ENCODE results near the gene LDLR.

LDLR gene

DNA sequence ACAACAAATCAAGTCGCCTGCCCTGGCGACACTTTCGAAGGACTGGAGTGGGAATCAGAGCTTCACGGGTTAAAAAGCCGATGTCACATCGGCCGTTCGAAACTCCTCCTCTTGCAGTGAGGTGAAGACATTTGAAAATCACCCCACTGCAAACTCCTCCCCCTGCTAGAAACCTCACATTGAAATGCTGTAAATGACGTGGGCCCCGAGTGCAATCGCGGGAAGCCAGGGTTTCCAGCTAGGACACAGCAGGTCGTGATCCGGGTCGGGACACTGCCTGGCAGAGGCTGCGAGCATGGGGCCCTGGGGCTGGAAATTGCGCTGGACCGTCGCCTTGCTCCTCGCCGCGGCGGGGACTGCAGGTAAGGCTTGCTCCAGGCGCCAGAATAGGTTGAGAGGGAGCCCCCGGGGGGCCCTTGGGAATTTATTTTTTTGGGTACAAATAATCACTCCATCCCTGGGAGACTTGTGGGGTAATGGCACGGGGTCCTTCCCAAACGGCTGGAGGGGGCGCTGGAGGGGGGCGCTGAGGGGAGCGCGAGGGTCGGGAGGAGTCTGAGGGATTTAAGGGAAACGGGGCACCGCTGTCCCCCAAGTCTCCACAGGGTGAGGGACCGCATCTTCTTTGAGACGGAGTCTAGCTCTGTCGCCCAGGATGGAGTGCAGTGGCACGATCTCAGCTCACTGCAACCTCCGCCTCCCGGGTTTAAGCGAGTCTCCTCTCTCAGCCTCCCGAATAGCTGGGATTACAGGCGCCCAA is at the start of gene LDLR:
TSS of gene LDLR (plus strand) at position 210 of the 760 bp plus-strand sequence. CDS start at position 296, 86 bp downstream.
- DNase-seq (ENCODE audit: low read depth in 2 of 2): peak; percentile 65 to 81

DNA sequence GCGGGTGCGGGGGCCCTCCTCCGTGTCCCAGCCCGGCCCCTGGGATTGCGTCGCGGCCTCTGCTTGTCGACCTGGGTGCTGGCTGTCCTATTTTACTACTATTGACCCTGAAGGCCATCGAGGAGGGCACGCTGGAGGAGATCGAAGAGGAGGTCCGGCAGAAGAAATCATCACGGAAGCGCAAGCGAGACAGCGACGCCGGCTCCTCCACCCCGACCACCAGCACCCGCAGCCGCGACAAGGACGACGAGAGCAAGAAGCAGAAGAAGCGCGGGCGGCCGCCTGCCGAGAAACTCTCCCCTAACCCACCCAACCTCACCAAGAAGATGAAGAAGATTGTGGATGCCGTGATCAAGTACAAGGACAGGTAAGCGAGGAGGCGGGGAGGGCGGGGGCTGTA is 48.1 kb upstream of the LDLR start:
- DNase-seq (ENCODE audit: low read depth in 2 of 2): no peak

DNA sequence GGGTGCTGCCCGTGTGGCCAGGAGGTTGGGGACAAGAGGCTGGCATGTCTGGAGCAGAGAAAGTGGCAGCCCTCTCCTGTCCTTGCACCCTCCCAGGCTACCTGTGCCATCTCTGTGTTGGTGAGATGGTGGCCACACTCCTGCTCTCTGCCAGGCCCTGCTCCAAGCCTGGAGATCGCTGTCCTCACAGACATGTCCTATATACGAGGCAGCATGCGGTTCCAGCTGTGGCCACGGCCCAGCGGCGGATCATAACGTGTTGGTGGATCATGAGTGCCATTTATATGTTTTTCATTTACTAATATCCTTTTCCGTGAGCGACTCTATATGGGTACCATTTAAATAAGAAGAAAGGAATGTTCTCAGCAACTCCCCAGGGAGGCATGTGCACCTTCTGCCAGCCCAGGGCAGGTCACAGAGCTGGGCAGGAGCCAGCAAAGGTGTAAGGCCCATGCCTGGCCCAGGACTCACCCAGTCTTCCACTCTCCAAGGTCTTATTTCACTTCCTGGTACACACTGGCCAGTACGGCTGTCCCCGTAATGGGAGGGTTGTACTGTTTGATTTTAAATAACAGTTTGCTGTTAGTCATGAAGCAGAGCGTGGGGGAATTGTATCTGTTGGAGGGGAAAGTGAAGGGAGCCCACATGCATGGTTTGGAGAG is 47.2 kb upstream of the LDLR start:
- no peak for DNase-seq (ENCODE audit: low read depth in 2 of 2)

DNA sequence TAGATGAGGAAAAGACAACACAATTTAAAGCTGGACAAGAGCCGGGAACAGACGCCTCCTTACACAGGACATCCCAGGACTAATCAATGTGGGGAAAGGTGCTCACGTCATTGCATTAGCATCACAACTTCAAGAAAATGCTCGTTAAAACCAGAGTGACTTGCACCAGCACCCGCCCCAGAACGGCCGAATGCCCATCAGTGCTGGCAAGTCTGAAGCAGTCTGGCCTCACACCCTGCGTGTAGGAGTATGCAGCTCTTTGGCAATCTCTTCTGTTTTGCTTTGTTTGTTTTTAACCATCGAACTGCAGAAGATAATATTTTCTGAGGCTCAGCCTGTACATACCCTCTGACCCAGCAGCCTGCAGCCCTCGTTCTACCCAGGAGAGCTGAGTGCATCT is 44.8 kb upstream of the LDLR start:
- no peak for DNase-seq (ENCODE audit: low read depth in 2 of 2)

DNA sequence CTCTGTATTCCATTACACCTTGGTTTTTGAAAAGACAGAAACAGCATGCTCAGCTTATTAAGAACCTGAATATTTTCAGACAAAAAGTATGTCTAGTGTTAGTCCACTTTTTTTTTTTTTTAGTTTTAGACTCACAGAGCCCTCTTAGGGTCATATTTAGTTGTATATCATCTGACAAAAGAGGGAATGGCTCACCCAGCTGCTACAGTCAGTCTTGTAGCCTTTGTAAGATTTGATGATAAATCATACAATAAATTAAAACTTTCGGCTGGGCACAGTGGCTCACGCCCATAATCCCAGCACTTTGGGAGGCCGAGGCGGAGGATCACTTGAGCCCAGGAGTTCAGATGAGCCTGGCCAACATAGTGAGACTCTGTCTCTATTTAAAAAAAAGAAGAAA is 43.7 kb upstream of the LDLR start:
- no peak for DNase-seq (ENCODE audit: low read depth in 2 of 2)

DNA sequence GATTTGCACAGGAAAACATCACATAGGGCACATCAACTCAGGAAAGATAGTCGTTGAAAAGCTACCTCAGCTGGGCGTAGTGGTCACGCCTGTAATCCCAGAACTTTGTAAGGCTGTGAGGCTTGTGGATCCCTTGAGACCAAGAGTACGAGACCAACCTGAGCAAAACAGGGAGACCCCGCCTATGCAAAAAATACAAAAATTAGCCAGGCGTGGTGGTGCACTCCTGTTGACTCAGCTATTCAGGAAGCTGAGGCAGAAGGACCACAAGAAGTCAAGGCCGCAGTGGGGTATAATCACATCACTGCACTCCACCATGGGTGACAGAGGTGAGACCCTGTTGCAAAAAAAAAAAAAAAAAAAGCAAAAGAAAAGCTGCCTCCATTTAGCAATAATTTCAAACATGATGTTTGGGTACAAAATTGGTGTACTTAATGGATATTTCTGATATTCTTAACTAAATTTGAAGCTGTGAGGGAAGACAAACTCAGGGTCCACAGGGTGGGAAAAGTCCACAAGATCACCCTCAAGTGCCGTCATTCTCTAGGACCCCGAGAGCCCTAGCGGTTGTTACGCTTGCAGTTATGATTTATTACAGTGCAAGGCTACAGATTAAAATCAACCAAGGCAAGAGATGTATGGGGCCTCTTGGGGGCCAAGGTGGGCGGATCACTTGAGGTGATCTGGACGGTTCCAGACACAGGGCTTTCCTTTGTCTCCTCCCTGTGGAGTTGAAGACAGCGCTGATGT is 42.5 kb upstream of the LDLR start:
- no peak for DNase-seq (ENCODE audit: low read depth in 2 of 2)

DNA sequence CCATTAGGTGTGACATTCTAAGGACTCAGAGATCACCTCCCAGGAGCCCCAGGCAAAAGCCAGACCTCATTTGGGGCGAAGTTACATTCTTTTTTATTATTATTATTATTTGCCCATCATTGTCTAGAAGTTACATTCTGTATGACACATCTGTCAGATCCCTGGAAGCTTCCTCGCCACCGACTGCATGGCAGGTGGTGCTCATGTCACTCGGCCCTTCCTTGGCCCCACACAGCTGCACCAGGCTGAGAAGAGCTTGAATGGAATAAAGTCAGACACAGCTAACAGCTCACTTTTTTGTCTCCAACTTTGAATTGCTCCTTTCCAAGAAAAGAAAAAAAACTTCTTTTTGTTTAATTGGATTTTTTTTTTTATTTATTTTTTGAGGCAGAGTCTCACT is 41.4 kb upstream of the LDLR start:
- no peak for DNase-seq (ENCODE audit: low read depth in 2 of 2)

DNA sequence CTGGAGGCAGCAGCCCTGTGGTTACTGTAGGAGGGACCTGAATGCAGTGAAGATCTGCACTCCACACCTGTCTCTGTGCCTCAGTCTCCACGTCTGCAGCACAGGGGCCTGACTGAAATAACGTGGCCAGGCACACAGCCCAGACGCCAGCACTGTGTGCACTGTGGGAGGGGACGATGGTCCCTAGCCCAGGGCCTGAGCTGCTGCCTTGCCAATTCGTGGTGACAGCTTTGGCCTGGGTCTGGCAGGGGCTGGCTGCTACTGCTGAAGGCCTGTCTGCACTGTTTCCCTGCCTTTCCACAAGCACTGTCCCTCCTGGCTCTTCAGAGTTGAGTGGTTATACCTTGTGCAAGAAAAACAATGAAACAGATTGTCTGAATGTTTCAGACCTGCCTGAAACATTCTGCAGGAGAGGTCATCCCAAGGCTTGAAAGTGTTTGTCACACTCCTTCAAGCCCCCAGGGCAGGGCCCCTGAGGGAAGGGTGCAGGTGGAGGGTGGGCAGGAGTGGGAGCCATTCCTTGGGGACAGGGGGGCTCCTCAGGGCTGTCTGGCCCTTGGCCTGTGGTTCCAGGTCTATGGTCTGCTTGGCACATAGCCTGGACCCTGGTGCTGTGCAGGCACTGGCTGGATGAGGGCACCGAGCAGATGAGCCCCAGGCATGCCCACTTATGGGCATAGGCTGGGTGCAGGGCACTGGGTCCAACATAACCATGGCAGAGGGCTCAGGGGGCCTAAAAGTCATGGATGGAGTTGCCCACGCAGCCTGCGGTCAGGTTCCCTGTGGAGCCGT is 38.7 kb upstream of the LDLR start:
- no peak for DNase-seq (ENCODE audit: low read depth in 2 of 2)

DNA sequence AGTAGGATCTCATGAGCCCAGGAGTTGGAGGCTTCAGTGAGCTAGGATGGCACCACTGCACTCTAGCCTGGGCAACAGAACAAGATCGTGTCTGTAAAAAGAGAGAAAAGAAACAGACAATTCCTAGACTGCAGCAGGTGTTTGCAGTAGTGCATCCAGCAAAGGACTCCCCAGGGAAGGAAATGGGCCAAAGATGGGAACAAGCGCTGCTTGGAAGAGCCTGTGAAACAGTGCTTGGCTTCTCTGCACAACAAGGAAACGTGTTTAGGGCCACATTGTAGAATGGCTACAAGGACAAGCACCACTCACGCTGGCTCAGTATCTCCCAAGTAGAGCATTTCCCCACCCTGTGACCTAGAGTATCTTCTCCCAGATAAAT is 35.5 kb upstream of the LDLR start:
- DNase-seq (ENCODE audit: low read depth in 2 of 2): no peak

DNA sequence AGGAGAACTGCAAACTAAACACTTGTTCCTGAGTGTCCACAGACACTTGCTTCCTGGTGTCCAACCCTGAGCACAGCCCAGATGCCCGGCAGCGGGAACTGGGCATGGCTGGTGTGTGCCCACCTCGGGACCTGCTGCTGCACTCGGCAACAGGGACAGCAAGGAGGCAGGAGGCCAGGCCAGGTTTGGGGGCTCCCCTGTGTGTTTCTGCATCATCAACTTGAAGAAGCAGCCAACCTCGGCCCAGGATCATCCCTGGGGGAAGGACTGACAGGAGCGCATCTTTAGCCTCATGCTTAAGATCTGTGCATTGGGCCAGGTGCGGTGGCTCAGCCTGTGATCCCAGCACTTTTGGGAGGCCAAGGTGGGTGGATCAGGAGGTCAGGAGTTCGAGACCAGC is 35.1 kb upstream of the LDLR start:
- DNase-seq (ENCODE audit: low read depth in 2 of 2): no peak

DNA sequence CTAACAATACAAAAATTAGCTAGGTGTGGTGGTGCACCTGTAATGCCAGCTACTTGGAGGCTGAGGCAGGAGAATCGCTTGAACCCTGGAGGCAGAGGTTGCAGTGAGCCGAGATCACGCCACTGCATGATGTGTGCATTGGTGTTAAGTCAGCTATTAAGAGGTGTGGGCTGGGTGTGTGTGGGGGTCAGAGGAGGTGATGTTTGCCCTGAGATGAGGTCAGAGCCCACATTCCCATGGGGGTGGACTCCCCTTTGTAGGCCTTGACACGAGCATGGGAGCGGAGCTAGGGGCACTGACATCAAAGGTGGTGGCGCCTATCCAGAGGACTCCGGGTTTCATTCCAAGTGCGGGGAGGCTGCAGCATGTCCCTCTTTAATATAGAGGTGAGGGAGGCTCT is 34.6 kb upstream of the LDLR start:
- no peak for DNase-seq (ENCODE audit: low read depth in 2 of 2)

DNA sequence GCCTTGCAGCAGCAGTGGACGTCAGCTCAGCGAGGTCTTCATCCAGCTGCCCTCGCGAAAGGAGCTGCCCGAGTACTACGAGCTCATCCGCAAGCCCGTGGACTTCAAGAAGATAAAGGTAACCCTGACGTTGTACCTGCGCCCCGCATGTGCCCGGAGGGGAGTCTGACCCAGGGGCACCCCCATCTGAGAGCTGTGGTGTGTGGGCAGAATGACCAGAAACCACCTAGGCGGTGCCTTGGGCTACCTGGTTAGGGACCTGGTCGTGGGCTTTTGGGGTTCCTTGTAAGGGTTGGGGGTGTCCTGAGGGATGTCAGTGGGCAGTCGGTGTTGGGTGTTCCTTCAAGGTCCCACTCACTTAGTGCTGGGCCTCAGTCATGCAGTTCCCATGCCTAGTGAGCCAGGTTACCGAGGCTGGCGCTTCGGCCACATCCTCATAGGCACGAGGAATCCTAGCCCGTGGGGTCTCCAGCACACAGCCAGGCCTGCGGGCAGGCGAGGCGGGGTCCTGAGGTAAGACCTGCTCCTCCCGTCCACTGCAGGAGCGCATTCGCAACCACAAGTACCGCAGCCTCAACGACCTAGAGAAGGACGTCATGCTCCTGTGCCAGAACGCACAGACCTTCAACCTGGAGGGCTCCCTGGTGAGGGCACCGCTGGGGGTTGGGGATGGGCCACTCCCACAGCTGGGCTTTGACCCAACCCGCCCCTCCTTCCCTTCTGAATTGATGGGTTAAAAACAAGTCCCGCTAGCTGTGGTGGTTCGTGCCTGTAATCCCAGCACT is 30.8 kb upstream of the LDLR start:
- no peak for DNase-seq (ENCODE audit: low read depth in 2 of 2)

DNA sequence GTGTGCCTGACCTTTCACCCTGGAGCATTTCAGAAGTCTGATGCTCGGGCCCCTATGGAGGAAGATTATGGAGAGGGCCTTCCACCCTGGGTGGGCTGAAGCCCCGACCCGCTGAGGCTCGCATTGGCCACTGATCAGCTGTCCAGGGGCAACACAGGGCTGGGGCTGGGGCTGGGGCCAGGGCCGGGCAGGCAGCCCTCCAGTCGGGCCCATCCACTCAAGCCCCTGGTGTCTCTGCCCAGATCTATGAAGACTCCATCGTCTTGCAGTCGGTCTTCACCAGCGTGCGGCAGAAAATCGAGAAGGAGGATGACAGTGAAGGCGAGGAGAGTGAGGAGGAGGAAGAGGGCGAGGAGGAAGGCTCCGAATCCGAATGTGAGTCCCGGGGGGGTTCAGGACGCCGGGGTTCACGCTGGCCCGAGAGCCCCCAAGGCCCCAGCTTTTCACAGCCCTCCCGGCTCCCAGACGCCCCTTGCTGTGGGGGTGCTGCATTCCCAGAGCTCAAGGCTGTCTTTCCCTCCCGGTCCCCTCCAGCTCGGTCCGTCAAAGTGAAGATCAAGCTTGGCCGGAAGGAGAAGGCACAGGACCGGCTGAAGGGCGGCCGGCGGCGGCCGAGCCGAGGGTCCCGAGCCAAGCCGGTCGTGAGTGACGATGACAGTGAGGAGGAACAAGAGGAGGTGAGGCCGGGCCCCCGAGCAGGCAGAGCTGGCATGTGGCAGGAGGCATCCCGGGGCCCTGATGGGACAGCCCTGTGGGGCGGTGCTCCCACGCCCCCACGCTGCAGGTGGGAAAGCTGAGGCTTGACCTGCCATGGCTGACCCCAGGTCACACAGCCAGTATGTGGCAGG is 29.5 kb upstream of the LDLR start:
- no peak for DNase-seq (ENCODE audit: low read depth in 2 of 2)

DNA sequence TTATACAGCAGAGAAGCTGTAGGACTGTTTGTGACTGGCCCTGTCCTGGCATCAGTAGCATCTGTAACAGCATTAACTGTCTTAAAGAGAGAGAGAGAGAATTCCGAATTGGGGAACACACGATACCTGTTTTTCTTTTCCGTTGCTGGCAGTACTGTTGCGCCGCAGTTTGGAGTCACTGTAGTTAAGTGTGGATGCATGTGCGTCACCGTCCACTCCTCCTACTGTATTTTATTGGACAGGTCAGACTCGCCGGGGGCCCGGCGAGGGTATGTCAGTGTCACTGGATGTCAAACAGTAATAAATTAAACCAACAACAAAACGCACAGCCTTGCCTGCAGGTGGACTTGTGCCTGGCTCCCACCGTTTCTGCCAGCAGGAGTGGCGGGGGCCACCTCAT is 27.3 kb upstream of the LDLR start:
- DNase-seq (ENCODE audit: low read depth in 2 of 2): no peak

DNA sequence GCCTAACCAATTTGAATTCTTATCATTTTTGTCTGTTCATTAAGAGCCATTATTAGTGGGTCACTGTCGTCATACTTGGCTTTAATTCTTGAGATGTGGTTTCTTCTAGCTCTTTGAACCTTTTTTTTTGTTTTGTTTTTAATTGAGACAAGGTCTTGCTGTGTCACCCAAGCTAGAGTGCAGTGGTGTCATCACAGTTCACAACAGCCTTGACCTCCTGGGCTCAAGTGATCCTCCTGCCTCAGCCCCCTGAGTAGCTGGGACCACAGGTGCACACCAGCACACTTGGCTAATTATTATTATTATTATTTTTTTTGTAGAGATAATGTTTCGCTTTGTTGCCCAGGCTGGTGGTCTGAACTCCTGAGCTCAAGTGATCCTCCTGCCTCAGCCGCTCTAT is 25.8 kb upstream of the LDLR start:
- no peak for DNase-seq (ENCODE audit: low read depth in 2 of 2)

DNA sequence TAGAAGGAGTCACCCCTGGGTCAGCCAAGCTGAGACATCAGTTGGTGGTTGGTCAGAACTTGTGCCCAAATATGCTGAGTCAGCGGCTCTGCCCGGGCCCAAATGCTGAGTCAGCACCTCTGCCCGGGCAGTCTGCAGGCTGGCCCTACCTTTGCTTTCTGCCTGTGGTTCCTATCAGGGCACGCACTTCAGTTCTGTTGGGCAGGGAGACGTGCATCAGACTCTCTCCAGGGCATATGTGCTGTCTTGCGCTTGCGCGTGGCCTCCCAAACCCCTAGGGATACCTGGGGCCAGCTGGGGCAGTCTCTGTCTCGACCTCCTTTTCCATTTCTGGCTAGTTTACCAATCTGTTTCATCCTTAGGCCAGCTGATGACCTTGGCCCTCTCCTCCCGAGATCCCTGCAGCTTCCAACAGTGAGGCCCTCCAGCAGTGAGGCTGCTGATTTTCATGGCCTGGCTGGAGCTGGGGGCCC is 24.4 kb upstream of the LDLR start:
- no peak for DNase-seq (ENCODE audit: low read depth in 2 of 2)

DNA sequence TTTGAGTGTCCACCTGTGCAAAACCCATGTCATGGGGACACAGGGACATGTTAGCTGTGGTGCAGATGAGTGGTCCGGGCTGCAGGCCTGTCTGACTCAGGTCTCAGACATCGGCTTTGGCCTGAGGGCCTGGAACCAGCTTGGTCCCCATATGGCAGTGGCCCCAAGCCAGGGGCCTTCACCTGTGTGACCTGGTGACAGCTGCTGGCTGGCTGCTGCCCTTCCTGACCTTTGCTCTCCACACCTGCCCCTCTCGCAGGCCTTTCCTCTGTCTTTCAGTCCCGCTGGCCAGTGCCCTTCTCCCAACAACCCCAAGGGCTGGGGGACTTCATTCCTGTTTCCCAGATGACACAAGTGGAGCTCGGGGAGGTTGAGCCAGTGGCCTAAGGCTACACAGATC is 22.9 kb upstream of the LDLR start:
- no peak for DNase-seq (ENCODE audit: low read depth in 2 of 2)

DNA sequence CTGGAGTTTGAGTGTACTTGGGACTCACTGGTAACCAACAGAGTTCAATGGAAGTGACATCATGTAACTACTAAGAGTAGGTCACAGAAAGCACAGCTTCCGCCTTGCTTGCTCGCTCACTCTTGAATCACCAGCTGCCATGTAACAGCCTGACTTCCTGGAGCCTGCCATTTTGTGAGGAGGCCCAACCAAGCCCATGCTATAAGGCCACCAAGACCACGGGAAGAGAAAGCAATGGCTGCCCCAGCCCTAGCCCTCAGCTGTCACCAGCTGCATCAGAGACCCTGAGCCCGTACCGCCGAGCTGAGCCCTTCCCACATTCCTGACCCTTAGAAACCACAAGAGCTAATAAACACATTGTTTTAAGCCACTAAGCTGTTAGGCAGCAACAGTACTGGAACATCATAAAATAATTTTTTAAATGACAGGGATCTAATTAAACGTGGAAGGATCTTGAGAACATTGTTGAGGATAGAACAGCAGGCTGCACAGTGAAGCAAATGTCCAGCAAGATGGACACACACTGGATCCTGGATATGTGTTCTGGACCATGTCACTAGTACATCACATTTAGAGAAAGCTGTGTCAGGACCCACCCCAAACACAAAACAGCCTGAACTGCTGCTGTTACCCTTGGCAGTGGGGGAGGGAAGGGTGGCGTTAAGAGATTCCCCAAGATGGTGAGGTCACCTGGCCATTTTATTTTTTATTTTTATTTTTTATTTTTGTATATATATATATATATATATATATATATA is 21.7 kb upstream of the LDLR start:
- DNase-seq (ENCODE audit: low read depth in 2 of 2): no peak

DNA sequence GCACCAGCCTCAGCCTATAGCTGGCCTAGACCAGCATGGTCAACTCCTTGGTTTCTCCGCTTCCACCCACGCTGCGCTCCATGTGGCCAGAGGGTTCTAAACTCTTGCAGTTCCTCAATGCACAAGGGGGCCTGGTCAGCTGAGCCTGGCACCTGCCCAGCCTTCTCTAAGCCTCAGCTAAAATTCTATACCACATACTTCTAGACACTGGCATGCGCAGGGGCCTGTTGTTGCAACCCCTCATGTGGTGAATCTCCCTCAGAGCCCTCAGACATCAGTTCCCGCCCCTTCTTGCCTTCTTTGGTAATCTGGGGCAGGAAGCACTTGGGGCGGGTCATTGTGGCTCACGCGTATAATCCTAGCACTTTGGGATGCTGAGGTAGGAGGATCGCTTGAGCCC is 19.7 kb upstream of the LDLR start:
- DNase-seq (ENCODE audit: low read depth in 2 of 2): no peak

DNA sequence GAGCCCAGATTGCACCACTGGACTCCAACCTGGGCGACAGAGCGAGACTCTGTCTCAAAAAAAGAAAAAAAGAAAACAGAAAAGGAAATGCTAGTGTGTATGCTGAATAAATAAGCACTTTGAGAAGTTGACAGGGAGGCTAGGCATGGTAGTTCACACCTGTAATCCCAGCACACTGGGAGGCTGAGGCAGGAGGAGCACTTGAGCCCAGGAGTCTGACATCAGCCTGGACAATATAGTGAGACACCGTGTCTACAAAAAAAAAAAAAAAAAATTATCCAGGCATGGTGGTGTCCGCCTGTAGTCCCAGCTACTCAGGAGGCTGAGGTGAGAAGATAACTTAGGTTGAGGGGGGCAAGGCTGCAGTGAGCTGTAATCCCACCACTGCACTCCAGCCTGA is 19.1 kb upstream of the LDLR start:
- DNase-seq (ENCODE audit: low read depth in 2 of 2): no peak
